ENCODE results near the gene TBC1D20. TPM values are rescaled to one million over a fixed set of nuclear protein-coding genes. Genes with fewer than 3 reads are reported as not detected.

Gene TBC1D20
- total RNA-seq, 2 experiments from 2014 or later, result 15.7 to 16.1 TPM

GRCh38 chr20:416950-417800, 45.2 kb downstream of the TBC1D20 start:
- H3K27me3 ChIP-seq (ENCODE audit: control insufficient read depth in 1 of 2, insufficient read depth in 2 of 2, low read length in 2 of 2), result no peaks in the 10 kb centered on the region
- ChIA-PET POLR2A (interaction anchor here (1.1 kb wide), 1 partner anchor 10 kb away, joined by 3 read pairs; no protein-coding TSS in a partner anchor), CTCF (no interaction called here)
- H3K36me3 ChIP-seq (ENCODE audit: insufficient read depth, low read length), result peaks cover 62% of the 10 kb centered on the region
- H3K4me3 Mint-ChIP-seq, result no peak overlapping the region
- intact Hi-C loops (cut with DNase I, micrococcal nuclease), result no loop called here
- H3K27me3 Mint-ChIP-seq, result no peaks in the 10 kb centered on the region
- H3K27ac ChIP-seq (ENCODE audit: low read depth in 1 of 2, low read length in 2 of 2), result no peak overlapping the region
- no peak overlapping the region for H3K4me3 ChIP-seq (ENCODE audit: low read length)
- DNase-seq (no peak), ATAC-seq (ENCODE audit: poor library complexity) (no peak)
- H3K4me1 ChIP-seq (ENCODE audit: insufficient read depth, low read length), result peaks cover 3% of the 10 kb centered on the region
- no peak for TF ChIP-seq CTCF (IDR thresholded peaks at IDR 0.05)
- H3K36me3 Mint-ChIP-seq (ENCODE audit: low read depth), result peaks cover 72% of the 10 kb centered on the region
- H3K4me1 Mint-ChIP-seq (ENCODE audit: low read depth), result peaks cover 42% of the 10 kb centered on the region
- H3K9me3 Mint-ChIP-seq, result no peaks in the 10 kb centered on the region
- H3K27ac Mint-ChIP-seq, result no peak overlapping the region
- H3K9me3 ChIP-seq (ENCODE audit: control insufficient read depth in 1 of 2, insufficient read depth in 1 of 2, low read length in 2 of 2), result no peaks in the 10 kb centered on the region

GRCh38 chr20:415820-416322, 46.5 kb downstream of the TBC1D20 start:
- intact Hi-C loops (cut with DNase I, micrococcal nuclease), result no loop called here
- TF ChIP-seq CTCF (IDR thresholded peaks at IDR 0.05), result no peak
- peaks cover 45% of the 10 kb centered on the region for H3K4me1 Mint-ChIP-seq (ENCODE audit: low read depth)
- Histone ChIP-seq H3K36me3 (ENCODE audit: insufficient read depth, low read length) (peaks cover 61% of the 10 kb centered on the region), H3K4me3 (ENCODE audit: low read length) (no peak overlapping the region), H3K27ac (ENCODE audit: low read depth in 1 of 2, low read length in 2 of 2) (no peak overlapping the region), H3K4me1 (ENCODE audit: insufficient read depth, low read length) (peaks cover 3% of the 10 kb centered on the region), H3K27me3 (ENCODE audit: control insufficient read depth in 1 of 2, insufficient read depth in 2 of 2, low read length in 2 of 2) (no peaks in the 10 kb centered on the region), H3K9me3 (ENCODE audit: control insufficient read depth in 1 of 2, insufficient read depth in 1 of 2, low read length in 2 of 2) (no peaks in the 10 kb centered on the region)
- H3K4me3 Mint-ChIP-seq, result no peak overlapping the region
- peak overlapping the region; percentile 2 for H3K27ac Mint-ChIP-seq
- ChIA-PET CTCF (no interaction called here), POLR2A (interaction anchor here (1.1 kb wide), 1 partner anchor 8 kb away, joined by 3 read pairs; no protein-coding TSS in a partner anchor)
- no peaks in the 10 kb centered on the region for H3K9me3 Mint-ChIP-seq
- ATAC-seq (ENCODE audit: poor library complexity) (no peak), DNase-seq (no peak)
- no peaks in the 10 kb centered on the region for H3K27me3 Mint-ChIP-seq
- peaks cover 71% of the 10 kb centered on the region for H3K36me3 Mint-ChIP-seq (ENCODE audit: low read depth)

DNA sequence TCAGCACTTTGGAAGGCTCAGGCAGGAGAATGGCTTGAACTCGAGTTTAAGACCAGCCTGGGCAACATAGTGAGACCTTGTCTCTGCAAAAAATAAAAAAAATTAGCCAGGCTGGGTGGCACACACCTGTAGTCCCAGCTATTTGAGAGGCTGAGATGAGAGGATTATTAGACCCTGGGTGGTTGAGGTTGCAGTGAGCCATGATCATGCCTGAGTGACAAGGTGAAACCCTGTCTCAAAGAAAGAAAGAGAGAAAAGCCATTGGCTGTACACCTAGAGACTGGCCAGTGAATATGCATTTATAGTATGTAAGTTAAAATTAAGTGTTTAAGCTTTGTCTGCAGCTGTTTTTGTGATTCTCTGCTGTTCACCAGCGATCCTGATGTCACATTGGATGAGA, 48.2 kb downstream of the TBC1D20 start:
- Mint-ChIP-seq H3K27ac (no peak overlapping the region), H3K9me3 (no peaks in the 10 kb centered on the region), H3K36me3 (ENCODE audit: low read depth) (peaks cover 77% of the 10 kb centered on the region), H3K4me1 (ENCODE audit: low read depth) (peaks cover 62% of the 10 kb centered on the region), H3K4me3 (no peak overlapping the region), H3K27me3 (no peaks in the 10 kb centered on the region)
- ChIA-PET POLR2A (interaction anchor here (1.4 kb wide), 1 partner anchor 24 kb away, joined by 4 read pairs; no protein-coding TSS in a partner anchor), CTCF (no interaction called here)
- no peak for DNase-seq
- intact Hi-C loops (cut with DNase I, micrococcal nuclease), result no loop called here
- ATAC-seq (ENCODE audit: poor library complexity), result no peak
- Histone ChIP-seq H3K9me3 (ENCODE audit: control insufficient read depth in 1 of 2, insufficient read depth in 1 of 2, low read length in 2 of 2) (no peaks in the 10 kb centered on the region), H3K36me3 (ENCODE audit: insufficient read depth, low read length) (peaks cover 58% of the 10 kb centered on the region), H3K27ac (ENCODE audit: low read depth in 1 of 2, low read length in 2 of 2) (no peak overlapping the region), H3K27me3 (ENCODE audit: control insufficient read depth in 1 of 2, insufficient read depth in 2 of 2, low read length in 2 of 2) (no peaks in the 10 kb centered on the region), H3K4me3 (ENCODE audit: low read length) (no peak overlapping the region), H3K4me1 (ENCODE audit: insufficient read depth, low read length) (peaks cover 16% of the 10 kb centered on the region)
- TF ChIP-seq CTCF (IDR thresholded peaks at IDR 0.05), result no peak

All from CD4-positive, alpha-beta T cell (primary cell).